Lower leg skin (tissue), 4 donors: Measurements from ENCODE around the gene SLC7A6OS. TPM values are rescaled to one million over a fixed set of nuclear protein-coding genes. Genes with fewer than 3 reads are reported as not detected.
A peak's percentile ranks its signal among the peaks of the same experiment; 100 is the strongest.

Experiments
- DNase-seq, 2 donors: peaks; one replicate each; pipeline ENCODE4 v3.0.0-alpha.2; 2019; ENCODE audit warnings: low spot score in 2 of 2
- H3K4me3 ChIP-seq: fragments of 200-600 bp; sonication (generic); 2 replicates; pipeline ENCODE4 v1.5.1; 2017; ENCODE audit warnings: mild to moderate bottlenecking, low read depth; ENCODE audit not compliant: poor library complexity, severe bottlenecking
- CTCF ChIP-seq, 3 donors: fragments of 450-650 bp; IDR thresholded peaks; one replicate each; pipeline ENCODE4 v1.5.1; 2016; ENCODE audit warnings: antibody characterized with exemption in 3 of 3, mild to moderate bottlenecking in 3 of 3, moderate library complexity in 2 of 3
- POLR2A ChIP-seq, 2 donors: fragments of 450-650 bp; IDR thresholded peaks; one replicate each; pipeline ENCODE4 v1.6.1; 2016 to 2017; ENCODE audit warnings: antibody characterized with exemption in 2 of 2, mild to moderate bottlenecking in 1 of 2, moderate library complexity in 1 of 2
- WGBS, 2 donors: methylation state at CpG; one replicate each; pipeline ENCODE4 v1.1.5; 2018; 5-methylcytosine and 5-hydroxymethylcytosine counted together
- intact Hi-C: fragments of 100-400 bp; cut with DNase I; formaldehyde crosslinking; loops from one replicate; pipeline ENCODE4 v1.15.0; 2023; ENCODE audit warnings: low total_unique reads
- total RNA-seq, 4 donors: library from RNA; depleted of rRNA; stranded (reverse); fragments of >200 nt; gene quantifications; one replicate each; pipeline ENCODE4 v1.1.0, GENCODE V29; 2016

Gene SLC7A6OS
- total RNA-seq, 4 donors from 2014 or later, result 10.1 to 14.9 (median 11.0) TPM

- intact Hi-C loops, result no loop called here
- DNase-seq, result peak in 1 of 2 donors; percentile 36
- 69 to 79% methylated on average over 7 of the region's 7 CpGs for WGBS, 2 donors
- TF ChIP-seq POLR2A (IDR thresholded peaks at IDR 0.05) (no peak), CTCF (IDR thresholded peaks at IDR 0.05) (no peak)
- H3K4me3 ChIP-seq, result no peak overlapping the region
Observed at GRCh38 chr16:68332411-68333121, 21.8 kb upstream of the SLC7A6OS start.

- WGBS, 2 donors, result 47 to 61% methylated on average over 4 of the region's 4 CpGs
- TF ChIP-seq POLR2A (IDR thresholded peaks at IDR 0.05) (no peak), CTCF (IDR thresholded peaks at IDR 0.05) (no peak)
- intact Hi-C loops, result no loop called here
- no peak for DNase-seq
- H3K4me3 ChIP-seq, result no peak overlapping the region
Observed at GRCh38 chr16:68331879-68332410, 21.2 kb upstream of the SLC7A6OS start.

- 36 to 44% methylated on average over 3 of the region's 3 CpGs for WGBS, 2 donors
- intact Hi-C loops, result loop anchor here (5.0 kb wide), 2 partner anchors 67 to 82 kb away; partner anchors contain the start of genes PLA2G15 and SLC7A6
- TF ChIP-seq CTCF (IDR thresholded peaks at IDR 0.05), result no peak
- DNase-seq, result no peak
- no peak overlapping the region for H3K4me3 ChIP-seq
Observed at GRCh38 chr16:68328860-68329390, 18.2 kb upstream of the SLC7A6OS start.

GRCh38 chr16:68328151-68328859, 17.6 kb upstream of the SLC7A6OS start:
- H3K4me3 ChIP-seq, result no peak overlapping the region
- intact Hi-C loops, result loop anchor here (5.0 kb wide), 2 partner anchors 66 to 81 kb away; partner anchors contain the start of genes PLA2G15 and SLC7A6
- no peak for TF ChIP-seq POLR2A (IDR thresholded peaks at IDR 0.05)
- peak in 1 of 3 donors; percentile 88 for TF ChIP-seq CTCF (IDR thresholded peaks at IDR 0.05)
- peak; percentile 81 to 92 for DNase-seq
- WGBS, 2 donors, result 26 to 28% methylated on average over 13 of the region's 13 CpGs

GRCh38 chr16:68324780-68325357, 14.1 kb upstream of the SLC7A6OS start:
- TF ChIP-seq POLR2A (IDR thresholded peaks at IDR 0.05), result no peak
- no peak for TF ChIP-seq CTCF (IDR thresholded peaks at IDR 0.05)
- no peak for DNase-seq
- intact Hi-C loops, result loop anchor here (5.0 kb wide), 2 partner anchors 63 to 78 kb away; partner anchors contain the start of genes PLA2G15 and SLC7A6
- no peak overlapping the region for H3K4me3 ChIP-seq
- 77 to 83% methylated on average over 8 of the region's 8 CpGs for WGBS, 2 donors
